ENCODE results near the gene ESPN. TPM values are rescaled to one million over a fixed set of nuclear protein-coding genes. Genes with fewer than 3 reads are reported as not detected.
"Not testable (repeated sequence)": the region's sequence is repeated elsewhere in the genome, so short reads cannot be mapped to it uniquely, and the experiment has no call there.

The ESPN gene
- total RNA-seq, 1 experiment from 2014 or later: not detected

GRCh38 chr1:6483017-6483760 lies 58.6 kb downstream of the ESPN start:
- no peak for DNase-seq (ENCODE audit: low spot score)

- DNase-seq (ENCODE audit: low spot score): no peak
Observed at GRCh38 chr1:6483761-6484117, 59.2 kb downstream of the ESPN start.

GRCh38 chr1:6484826-6485167 lies 60.2 kb downstream of the ESPN start:
- no peak for DNase-seq (ENCODE audit: low spot score)

GRCh38 chr1:6485168-6486101 lies 60.9 kb downstream of the ESPN start:
- DNase-seq (ENCODE audit: low spot score): no peak

- peak; percentile 44 for DNase-seq (ENCODE audit: low spot score)
Observed at GRCh38 chr1:6486433-6487011, 61.9 kb downstream of the ESPN start.

- DNase-seq (ENCODE audit: low spot score): no peak
Observed at GRCh38 chr1:6487804-6488484, 63.4 kb downstream of the ESPN start.

GRCh38 chr1:6488602-6489382 lies 64.2 kb downstream of the ESPN start:
- peak; percentile 35 for DNase-seq (ENCODE audit: low spot score)

GRCh38 chr1:6489383-6489765 lies 64.8 kb downstream of the ESPN start:
- no peak for DNase-seq (ENCODE audit: low spot score)

- peak; percentile 25 for DNase-seq (ENCODE audit: low spot score)
Observed at GRCh38 chr1:6489799-6490180, 65.2 kb downstream of the ESPN start.

GRCh38 chr1:6490181-6491080 lies 65.9 kb downstream of the ESPN start:
- peak; percentile 37 for DNase-seq (ENCODE audit: low spot score)

- DNase-seq (ENCODE audit: low spot score): no peak
Observed at GRCh38 chr1:6491081-6491449, 66.5 kb downstream of the ESPN start.

GRCh38 chr1:6491480-6491962 lies 66.9 kb downstream of the ESPN start, which contains the start of gene PLEKHG5:
PLEKHG5 (minus strand) TSS chr1:6491667; CDS start chr1:6477571, 14,096 bp downstream.
- peak; percentile 86 for DNase-seq (ENCODE audit: low spot score)

- no peak for DNase-seq (ENCODE audit: low spot score)
Observed at GRCh38 chr1:6491966-6492365, 67.4 kb downstream of the ESPN start.

- not testable (repeated sequence) for DNase-seq (ENCODE audit: low spot score)
Observed at GRCh38 chr1:6493834-6494223, 69.3 kb downstream of the ESPN start.

- no peak for DNase-seq (ENCODE audit: low spot score)
Observed at GRCh38 chr1:6494627-6495026, 70.1 kb downstream of the ESPN start.

- no peak for DNase-seq (ENCODE audit: low spot score)
Observed at GRCh38 chr1:6495041-6495441, 70.5 kb downstream of the ESPN start.

GRCh38 chr1:6495540-6496364 lies 71.2 kb downstream of the ESPN start:
- DNase-seq (ENCODE audit: low spot score): no peak

- no peak for DNase-seq (ENCODE audit: low spot score)
Observed at GRCh38 chr1:6496365-6496721, 71.8 kb downstream of the ESPN start.

GRCh38 chr1:6496890-6497214 lies 72.3 kb downstream of the ESPN start:
- DNase-seq (ENCODE audit: low spot score): no peak
